ENCODE data around the gene OR7G1. TPM values are rescaled to one million over a fixed set of nuclear protein-coding genes. Genes with fewer than 3 reads are reported as not detected.

OR7G1 gene, protein sequence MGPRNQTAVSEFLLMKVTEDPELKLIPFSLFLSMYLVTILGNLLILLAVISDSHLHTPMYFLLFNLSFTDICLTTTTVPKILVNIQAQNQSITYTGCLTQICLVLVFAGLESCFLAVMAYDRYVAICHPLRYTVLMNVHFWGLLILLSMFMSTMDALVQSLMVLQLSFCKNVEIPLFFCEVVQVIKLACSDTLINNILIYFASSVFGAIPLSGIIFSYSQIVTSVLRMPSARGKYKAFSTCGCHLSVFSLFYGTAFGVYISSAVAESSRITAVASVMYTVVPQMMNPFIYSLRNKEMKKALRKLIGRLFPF
- total RNA-seq, result not detected in 2 replicates

DNA sequence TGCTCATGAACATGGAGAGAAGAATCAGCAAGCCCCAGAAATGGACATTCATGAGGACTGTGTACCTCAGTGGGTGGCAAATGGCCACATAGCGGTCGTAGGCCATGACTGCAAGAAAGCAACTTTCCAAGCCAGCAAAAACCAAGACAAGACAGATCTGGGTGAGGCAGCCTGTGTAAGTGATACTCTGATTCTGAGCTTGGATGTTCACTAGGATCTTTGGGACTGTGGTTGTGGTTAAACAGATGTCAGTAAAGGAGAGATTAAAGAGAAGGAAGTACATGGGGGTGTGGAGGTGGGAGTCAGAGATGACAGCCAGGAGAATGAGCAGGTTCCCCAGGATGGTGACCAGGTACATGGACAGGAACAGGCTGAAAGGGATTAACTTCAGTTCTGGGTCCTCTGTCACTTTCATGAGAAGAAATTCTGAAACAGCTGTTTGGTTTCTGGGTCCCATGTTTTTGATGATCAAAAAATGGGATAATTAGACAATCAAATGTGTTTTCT lies at the start of gene OR7G1:
Gene OR7G1, minus strand, starts transcription at position 457 of the 507 bp plus-strand sequence. Its CDS starts 0 bp downstream, at position 457.
- no peak for DNase-seq (ENCODE audit: low read depth)

DNA sequence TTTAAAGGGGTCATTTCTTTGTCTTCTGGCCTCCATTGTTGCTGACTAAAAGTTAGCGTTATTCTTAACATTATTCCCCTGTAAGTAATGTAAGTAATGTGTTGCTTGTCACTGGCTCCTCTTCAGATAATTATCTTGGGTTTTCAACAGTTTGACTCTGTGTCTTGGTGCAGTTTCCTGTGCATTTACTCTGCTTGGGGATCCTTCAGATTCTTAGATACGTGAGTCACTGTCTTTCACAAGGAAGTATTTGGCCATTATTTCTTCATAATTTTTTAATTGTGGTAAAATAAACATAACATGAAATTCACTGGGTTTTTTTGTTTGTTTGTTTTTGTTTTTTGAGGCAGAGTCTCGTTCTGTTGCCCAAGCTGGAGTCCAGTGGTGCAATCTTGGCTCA lies 49.7 kb upstream of the OR7G1 start:
- peak; percentile 2 for DNase-seq (ENCODE audit: low read depth)

DNA sequence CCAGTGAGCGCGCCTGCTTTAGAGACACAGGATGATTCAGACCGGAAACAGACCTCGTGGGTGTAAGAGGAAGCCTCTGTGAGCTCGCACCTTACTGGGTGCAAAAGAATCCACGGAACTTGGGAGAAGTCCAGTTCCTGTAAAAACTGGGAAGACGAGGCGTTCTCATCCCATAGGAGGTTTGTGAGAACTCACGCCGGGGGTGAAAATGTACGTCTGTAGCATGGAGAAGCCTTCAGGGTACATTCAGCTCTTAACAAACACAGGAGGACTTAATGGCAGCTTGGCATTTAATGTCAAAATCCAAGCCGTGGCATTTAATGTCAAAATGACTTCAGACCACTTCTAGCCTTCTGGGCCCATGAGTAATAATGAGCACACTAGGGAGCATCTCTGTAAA lies 45.9 kb upstream of the OR7G1 start:
- no peak for DNase-seq (ENCODE audit: low read depth)

DNA sequence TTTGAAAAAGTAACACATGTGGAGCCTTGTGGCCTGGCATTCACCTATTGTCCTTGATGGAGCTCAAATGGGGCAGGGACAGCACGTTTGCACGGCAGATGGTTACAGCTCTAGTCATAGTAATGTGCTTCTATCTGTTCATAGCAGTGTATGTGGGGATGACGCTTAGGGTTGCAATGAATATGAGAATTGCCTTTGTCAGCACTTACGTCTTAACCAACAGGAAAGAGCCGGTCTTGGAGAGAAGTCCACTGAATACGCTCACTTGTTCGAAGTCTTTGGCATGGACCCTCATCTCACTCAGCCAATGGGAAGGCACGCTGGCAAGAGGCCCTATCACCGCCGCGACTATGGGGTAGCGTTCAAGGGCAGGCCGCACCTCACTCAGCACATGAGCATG lies 44.3 kb upstream of the OR7G1 start:
- no peak for DNase-seq (ENCODE audit: low read depth)

DNA sequence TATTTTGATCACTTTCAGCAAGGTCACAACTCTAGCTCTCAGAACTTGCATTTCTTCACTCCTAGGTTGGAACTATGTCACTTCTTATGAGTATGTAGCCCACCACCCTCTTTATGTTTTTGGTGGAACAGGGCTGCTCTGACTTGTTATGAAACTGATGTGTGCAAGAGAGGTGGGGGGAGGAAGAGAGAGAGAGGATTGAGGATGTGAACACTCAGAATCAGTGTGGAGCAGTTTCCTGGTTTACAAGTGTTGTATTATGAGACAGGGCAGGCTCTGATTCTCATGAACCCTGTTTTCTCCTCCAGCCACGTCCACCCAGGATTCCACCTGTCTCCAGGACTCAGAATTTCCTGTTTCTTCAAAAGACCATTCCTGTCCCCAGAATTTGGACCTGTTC lies 40.7 kb upstream of the OR7G1 start:
- DNase-seq (ENCODE audit: low read depth), result no peak

DNA sequence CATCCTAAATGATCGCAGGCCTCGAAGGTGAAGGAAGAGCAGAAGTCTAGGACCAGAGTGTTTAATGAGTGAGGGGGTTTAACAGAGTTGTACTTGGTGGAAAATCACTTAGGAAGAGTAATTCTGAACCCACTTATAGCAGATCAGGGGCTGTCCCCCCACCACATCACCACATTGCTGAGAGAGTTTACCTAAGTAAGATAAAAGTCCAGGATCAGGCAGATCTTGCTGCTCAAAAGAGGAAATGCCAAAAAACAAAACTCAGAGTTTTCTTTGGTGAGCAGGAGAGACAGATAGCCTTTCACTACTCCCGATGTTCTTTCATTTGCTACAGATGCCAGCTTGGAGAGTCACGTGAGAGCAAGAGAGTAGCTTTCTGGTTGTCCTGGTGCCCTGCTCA lies 40.0 kb upstream of the OR7G1 start:
- no peak for DNase-seq (ENCODE audit: low read depth)

DNA sequence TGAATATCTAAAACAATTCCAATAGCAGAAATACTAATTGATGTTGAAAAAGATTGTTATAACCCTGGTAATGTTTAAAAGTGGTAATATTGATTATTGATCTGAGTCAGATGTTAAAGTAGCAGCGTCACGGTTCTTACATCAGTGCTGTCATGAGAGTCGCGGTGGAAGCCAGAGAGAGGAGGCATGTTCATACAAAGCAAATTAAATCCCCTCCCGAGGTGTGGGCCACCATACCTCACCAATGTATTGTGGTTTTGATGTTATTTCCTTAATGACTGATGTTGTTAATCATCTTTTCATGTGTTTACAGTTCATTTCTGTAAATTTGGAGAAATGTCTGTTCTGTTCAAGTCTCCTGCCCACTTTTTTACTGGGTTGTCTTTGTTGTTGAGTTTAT lies 35.8 kb upstream of the OR7G1 start:
- DNase-seq (ENCODE audit: low read depth), result no peak

DNA sequence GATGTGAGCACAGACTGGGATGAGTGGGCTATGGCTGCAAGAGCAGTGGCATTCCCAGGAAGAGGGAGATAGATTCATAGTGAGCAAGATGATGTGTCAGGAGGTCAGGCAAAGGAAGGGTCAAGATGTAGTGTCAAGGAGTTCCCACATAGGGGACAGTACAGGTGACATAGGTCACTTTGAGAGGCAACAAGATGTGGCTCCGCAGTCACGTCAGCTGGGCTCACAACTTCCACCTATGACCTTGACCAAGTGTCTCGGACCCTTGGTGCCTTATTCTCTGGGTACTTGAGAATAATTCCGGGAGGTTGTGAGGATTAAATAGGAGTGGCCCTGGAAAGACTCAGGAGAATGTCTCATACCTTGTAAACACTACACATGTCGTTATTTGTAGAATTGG lies 35.1 kb upstream of the OR7G1 start:
- DNase-seq (ENCODE audit: low read depth), result no peak

DNA sequence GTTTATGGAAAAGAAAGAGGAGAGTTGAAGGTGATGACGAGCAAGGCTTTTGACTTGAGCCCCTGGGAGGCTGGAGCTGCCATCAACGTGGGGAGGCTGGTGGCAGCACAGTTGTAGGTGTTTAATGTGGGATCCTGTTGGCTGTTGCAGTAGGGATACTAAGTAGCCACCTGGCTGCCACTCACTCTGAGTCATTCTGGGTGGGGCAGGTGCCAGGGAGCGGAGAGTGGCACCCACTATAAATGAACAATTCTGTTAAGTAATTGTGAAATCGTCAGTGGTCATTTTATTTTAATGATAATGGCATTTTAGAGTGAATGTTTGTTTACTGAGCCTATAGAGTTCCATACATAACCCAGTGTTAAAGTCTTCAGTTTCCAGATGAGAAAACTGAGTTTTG lies 34.4 kb upstream of the OR7G1 start:
- DNase-seq (ENCODE audit: low read depth), result no peak

DNA sequence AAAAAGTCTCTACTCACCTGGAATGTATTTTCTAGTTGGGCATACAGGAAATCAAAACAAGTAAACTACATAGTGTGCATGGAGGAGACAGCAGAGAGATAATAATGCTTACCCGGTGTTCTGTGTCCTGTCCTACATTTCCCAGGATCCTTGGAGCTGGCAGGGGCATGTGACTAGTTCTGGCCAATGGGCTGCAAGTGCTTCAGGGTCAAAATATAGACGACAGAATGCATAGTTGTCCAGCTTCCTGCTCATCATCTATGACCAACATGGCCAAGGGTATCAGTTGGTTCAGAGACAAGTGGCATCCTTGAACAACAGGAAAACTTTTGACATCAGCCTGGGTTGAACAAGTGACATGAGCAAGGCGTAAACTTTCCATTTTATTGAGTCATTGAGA lies 33.1 kb upstream of the OR7G1 start:
- DNase-seq (ENCODE audit: low read depth), result no peak

DNA sequence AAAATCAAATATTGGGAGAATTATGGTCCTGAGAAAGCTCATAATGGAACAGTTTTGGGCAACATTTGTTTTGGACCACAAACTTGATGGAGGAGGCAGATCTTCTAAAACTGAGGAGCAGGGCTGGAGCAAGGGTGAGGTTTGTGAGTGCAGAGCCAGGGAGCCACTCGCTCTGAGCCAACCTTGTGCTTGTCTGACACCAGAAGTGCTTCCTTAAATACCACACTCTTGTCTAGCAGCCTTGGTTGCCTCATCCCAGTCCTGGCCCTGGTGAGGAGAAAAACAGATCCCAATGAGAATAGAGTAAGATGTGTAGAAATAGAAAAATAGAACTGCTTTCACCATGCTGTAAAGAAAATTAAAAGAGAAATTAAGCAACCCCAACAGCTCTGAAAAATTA lies 31.3 kb upstream of the OR7G1 start:
- no peak for DNase-seq (ENCODE audit: low read depth)

DNA sequence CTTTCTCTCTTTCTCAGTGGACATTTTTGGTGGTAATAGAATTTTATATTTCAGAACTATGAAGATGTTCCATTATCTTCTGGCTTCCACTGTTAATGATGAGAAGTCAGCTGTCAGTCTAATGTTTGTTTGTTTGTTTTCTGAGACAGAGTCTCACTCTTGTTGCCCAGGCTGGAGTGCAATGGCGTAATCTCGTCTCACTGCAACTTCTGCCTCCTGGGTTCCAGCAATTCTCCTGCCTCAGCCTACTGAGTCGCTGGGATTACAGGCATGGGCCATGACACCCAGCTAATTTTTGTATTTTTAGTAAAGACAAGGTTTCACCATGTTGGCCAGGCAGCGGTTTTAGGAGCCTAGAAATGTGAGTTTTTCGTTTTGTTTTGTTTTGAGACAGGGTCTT lies 29.4 kb upstream of the OR7G1 start:
- peak; percentile 4 for DNase-seq (ENCODE audit: low read depth)

DNA sequence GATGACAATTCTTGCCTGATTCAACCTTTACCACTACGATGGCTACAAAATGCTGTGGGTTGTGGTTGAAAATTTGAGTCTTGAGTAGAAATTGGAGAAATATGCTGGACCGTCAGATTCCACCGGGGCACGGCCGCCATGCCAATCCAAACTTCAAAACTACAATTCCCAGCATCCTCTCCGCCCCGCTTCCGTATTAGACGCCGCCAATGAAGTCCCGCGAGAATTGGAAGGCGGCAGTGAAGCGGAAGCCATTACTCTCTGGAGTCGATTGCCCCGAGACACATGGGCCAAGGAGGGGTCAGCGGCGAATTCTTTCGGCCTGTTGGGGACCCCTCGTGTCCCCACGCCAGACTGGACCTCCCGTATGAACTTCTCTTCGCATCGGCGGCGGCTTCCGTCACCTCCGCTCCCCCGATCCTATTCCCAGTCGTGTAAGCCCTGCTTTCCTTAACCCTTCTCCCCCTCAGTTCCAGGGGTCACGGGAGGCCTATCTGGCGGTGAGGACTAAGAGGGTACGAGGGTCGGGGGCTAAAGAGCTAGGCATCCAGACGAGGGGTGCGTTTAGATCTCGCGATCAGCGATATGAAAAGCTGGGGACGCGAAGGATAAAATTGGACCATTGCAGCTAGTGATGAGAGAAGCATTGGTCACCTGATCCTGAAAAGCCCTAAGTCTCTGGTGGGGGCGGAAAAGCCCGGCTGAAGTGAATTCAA lies 24.8 kb upstream of the OR7G1 start, which contains the start of gene ZNF317:
Gene ZNF317, plus strand, starts transcription at position 239 of the 716 bp plus-strand sequence. CDS start 15,620 bp downstream, outside the sequence.
- peak; percentile 84 for DNase-seq (ENCODE audit: low read depth)

DNA sequence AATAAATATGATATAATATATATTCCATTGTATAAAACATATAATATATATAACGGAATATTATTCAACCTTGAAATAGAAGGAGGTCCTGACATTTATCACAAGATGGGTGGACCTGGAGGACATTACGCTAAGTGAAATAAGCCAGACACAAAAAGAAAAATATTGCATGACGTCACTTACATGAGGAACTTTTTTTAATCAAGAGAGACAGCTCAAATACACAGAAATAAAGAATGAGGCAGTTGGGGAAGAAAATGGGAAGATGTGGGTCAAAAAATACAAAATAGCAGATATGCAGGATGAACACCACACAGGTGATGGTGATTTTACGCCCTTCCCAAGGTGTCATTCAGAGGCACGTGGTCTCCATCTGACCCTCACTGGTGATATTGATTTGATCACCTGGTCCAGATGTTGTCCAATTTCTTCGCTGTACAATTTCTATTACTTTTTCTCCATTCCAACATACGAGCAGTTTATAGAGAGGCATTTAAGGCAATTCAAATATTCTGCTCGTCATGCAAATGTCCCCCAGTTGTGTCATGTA lies 24.1 kb upstream of the OR7G1 start:
- DNase-seq (ENCODE audit: low read depth), result no peak

DNA sequence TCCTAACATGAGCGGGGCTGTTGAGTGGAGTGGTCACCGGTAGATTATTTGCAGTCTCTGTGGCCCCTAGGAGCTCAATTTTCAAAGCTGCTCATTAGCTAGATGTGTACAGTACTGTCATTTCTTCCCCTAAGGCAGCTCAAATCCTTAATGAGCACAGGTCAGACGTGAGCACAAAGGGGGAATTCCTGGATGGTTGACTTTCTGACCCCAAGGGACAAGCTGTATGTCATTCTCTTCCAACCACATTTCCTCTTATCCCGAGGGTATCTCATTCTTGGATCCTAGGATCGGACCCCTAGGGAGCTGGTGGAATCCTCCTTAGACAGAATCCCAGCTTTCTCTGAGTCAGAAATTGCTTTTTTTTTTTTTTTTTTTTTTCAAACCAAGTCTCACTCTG lies 16.9 kb upstream of the OR7G1 start:
- no peak for DNase-seq (ENCODE audit: low read depth)

DNA sequence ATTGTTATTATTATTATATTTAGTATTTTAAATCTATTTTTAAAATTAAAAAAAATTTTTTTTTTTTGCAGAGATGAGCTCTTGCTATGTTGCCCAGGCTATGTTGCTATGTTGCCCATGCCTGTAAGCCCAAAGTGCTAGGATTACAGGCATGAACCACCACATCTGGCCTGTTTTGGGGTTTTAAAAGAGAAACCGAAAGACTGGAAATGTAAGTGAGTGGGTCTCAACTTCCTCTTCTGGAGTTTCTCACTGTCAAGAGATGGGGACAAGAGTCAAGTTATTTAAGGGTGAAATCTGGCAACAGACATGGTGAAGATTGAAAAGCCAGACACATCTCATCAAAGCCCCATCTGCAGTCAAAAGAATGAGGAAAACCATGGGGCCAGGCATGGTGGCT lies 15.4 kb upstream of the OR7G1 start:
- DNase-seq (ENCODE audit: low read depth), result no peak

DNA sequence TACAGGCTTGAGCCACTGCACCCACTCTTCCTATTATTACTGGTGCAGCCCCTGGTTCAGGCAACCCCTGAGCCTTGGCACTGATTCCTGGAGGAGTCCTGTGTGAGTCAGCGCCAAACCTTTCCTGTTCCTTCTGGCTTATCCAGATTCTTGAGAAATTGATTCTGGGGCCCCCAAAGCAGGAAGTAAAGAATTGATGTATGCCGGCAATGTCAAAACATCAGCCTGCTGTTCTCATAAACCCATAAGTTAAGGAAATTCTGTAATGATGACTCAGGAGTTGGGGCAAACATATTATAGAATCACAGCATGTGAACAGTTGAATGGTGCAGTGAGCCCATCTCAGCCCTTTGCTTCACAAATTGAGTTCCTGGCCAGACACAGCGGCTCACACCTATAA lies 12.6 kb upstream of the OR7G1 start:
- no peak for DNase-seq (ENCODE audit: low read depth)

DNA sequence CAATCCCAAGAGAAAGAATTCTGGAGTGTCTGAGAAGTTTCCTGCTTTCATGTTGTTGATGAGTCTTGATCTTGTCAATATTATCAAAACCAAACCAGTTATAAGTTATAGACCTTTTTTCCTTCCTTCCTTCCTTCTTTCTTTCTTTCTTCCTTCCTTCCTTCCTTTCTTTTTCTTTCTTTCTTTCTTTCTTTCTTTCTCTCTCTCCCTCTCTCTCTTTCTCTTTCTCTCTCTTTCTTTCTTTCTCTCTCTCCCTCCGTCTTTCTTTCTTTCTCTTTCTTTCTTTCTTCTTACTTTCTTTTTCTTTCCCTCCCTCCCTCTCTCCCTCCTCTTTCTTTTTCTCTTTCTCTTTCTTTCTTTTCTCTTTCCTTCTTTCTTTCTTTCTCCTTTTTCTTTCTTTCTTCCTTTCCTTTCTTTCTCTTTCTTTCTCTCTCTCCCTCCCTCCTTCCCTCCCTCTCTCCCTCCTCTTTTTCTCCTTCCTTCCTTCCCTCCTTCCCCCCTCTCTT lies 11.4 kb upstream of the OR7G1 start, which contains the start of gene OR7G3:
Gene OR7G3, minus strand, starts transcription at position 51 of the 506 bp plus-strand sequence. Its CDS starts 0 bp downstream, at position 51.
- DNase-seq (ENCODE audit: low read depth), result no peak

DNA sequence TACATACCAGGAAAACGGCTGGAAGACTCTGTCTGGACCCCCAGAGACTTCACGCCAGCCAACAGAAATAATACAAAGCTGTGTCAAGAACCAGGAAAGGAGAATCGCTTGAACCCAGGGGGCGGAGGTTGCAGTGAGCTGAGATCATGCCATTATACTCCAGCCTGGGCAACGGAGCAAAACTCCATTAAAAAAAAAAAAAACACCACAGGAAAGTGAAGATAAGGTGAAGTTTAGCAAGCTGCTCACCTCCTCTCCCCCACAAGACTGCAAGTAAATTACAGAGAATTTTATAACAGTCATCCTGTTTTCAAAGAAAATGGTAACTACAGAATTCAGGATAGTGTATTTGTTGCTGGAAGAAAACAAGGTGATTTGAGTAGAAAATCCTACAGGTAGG lies 984 bp upstream of the OR7G1 start:
- no peak for DNase-seq (ENCODE audit: low read depth)

DNA sequence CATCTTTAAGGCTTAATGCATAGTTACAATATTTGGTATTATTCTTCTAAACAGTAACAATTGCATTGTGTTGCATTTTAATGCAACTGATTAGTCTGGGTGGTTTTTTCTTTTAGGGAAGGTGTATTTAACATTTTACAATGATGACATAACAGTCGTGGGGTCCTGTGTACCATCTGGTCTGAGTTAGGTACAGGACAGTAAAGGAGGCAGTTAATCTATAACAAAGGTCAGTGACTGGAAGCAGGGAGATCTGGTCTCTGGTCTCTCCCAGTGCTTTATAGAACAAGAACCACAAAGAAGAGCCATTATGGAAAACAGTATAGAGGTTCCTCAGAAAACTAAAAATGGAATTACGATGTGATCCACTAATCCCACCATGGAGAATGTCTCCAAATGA lies 5.6 kb downstream of the OR7G1 start:
- DNase-seq (ENCODE audit: low read depth), result no peak

DNA sequence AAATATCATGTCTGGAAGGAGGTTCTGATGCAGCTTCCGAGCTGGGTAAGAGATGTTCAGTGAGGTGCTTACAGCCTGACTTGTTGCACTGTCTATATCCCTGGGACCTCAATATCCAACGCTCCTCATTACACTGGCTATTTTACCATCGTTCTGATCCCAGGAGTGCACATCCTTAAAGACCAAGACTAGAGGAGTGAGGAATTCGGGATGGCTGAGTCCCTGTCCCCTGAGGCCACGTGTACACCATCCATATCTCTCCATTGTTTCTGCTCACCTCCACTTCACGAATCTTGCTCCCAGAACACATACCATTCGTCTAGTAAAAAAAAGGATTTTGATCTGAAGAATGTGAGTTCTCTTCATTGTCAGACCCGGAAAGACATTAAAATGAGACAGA lies 8.2 kb downstream of the OR7G1 start, which contains the start of gene OR7G2:
Gene OR7G2, minus strand, starts transcription at position 101 of the 400 bp plus-strand sequence. CDS start 4,232 bp downstream, outside the sequence.
- no peak for DNase-seq (ENCODE audit: low read depth)

DNA sequence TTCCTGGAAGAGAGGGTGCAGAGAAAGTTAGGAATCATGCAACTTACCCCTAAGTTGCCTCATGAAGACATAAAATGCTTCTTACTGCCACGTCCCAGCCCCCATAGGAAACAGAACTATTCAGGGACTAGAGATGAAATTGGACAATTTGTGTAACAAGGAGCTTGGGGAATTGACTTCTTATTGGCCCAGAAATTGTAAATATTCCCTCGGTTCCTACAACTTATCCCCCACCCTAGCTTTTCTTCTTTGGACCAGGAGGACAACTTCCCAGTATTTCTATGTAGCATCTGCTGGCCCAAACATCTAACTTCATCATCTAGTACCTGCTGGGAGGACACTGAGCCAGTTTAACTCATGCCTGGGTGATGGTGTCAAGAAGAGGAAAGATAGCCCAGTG lies 28.8 kb downstream of the OR7G1 start, which contains the start of gene OR1M1:
Gene OR1M1, plus strand, starts transcription at position 301 of the 400 bp plus-strand sequence. CDS start 6,184 bp downstream, outside the sequence.
- no peak for DNase-seq (ENCODE audit: low read depth)

Data from renal cortical epithelial cell (primary cell).